GM12801 (cell line): ENCODE data around the gene CYP24A1.

ENCODE experiments used
- CTCF ChIP-seq: IDR thresholded peaks from one replicate; pipeline ENCODE4 v1.5.1; 2011; ENCODE audit warnings: control low read depth; ENCODE audit not compliant: insufficient read length; ENCODE audit errors: extremely low read depth

The CYP24A1 gene

GRCh38 chr20:54179946-54180345 lies 6.2 kb upstream of the CYP24A1 start:
- TF ChIP-seq CTCF = no peak

- TF ChIP-seq CTCF = no peak
These were observed 4.5 kb upstream of the CYP24A1 start for GRCh38 chr20:54178256-54178655.

GRCh38 chr20:54177378-54177777 lies 3.6 kb upstream of the CYP24A1 start:
- TF ChIP-seq CTCF = no peak

- no peak for TF ChIP-seq CTCF
These were observed 2.8 kb upstream of the CYP24A1 start for GRCh38 chr20:54176610-54177009.

GRCh38 chr20:54174457-54175175 lies 830 bp upstream of the CYP24A1 start:
- no peak for TF ChIP-seq CTCF

GRCh38 chr20:54172856-54173652 lies 732 bp downstream of the CYP24A1 start:
- TF ChIP-seq CTCF = no peak

GRCh38 chr20:54172532-54172855 lies 1.3 kb downstream of the CYP24A1 start:
- no peak for TF ChIP-seq CTCF
